Measurements from ENCODE around the gene JADE2. TPM values are rescaled to one million over a fixed set of nuclear protein-coding genes. Genes with fewer than 3 reads are reported as not detected.

Gene JADE2
- total RNA-seq, 1 donor from 2014 or later = 70.9 TPM

DNA sequence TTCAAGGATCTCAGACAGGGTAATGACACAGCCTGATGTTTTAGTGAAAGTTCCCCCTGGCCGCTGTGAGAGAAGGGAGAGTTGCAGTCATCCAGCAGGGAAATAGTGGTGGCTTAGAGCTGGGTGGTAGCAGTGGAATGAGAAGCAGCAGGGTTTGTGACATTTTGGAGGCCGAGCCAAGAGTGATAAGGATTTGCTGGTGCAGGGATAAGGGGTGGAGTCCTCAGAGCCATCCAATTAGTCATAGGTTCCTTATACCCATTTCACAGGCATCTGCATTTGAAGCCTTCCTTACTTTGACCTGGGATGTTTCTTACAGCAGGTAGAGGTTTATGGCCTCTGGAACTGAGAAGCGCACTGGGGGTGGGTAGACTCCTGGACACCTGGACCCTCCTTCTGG lies 12.8 kb downstream of the JADE2 start:
- peaks cover 54 to 67% of the 10 kb centered on the region in 2 donors for H3K36me3 ChIP-seq
- TF ChIP-seq, protein P1, sequence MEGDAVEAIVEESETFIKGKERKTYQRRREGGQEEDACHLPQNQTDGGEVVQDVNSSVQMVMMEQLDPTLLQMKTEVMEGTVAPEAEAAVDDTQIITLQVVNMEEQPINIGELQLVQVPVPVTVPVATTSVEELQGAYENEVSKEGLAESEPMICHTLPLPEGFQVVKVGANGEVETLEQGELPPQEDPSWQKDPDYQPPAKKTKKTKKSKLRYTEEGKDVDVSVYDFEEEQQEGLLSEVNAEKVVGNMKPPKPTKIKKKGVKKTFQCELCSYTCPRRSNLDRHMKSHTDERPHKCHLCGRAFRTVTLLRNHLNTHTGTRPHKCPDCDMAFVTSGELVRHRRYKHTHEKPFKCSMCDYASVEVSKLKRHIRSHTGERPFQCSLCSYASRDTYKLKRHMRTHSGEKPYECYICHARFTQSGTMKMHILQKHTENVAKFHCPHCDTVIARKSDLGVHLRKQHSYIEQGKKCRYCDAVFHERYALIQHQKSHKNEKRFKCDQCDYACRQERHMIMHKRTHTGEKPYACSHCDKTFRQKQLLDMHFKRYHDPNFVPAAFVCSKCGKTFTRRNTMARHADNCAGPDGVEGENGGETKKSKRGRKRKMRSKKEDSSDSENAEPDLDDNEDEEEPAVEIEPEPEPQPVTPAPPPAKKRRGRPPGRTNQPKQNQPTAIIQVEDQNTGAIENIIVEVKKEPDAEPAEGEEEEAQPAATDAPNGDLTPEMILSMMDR (IDR thresholded peaks at IDR 0.05) = no peak
- no peak overlapping the region for H3K27ac ChIP-seq
- H3K4me1 ChIP-seq = peaks cover 0 to 12% of the 10 kb centered on the region in 2 donors
- DNase-seq (ENCODE audit: low spot score in 2 of 2) = no peak
- intact Hi-C loops (cut with DNase I) = no loop called here
- no peaks in the 10 kb centered on the region for H3K9me3 ChIP-seq
- H3K4me3 ChIP-seq = no peak overlapping the region
- H3K27me3 ChIP-seq = no peaks in the 10 kb centered on the region

DNA sequence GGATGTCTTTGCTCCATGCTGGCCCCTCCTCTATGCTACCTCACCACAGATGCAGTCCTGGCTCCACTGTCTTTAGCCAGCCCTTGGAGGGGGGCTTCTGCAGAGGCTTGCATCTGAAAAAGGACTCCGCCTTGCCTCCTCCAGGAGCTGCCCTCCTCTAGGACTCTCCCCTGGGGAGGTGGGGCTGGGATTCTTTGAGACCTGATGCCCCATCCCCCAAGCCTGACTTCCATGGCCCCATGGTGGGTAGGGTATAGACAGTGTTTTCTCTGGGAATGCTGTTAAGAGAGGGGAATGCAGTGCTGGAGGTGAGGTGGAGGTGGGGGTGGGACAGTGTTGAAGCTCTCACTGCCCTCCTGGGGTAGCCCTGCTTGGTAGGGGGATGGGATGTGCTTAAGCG lies 14.3 kb downstream of the JADE2 start:
- H3K36me3 ChIP-seq = peaks cover 54 to 67% of the 10 kb centered on the region in 2 donors
- H3K9me3 ChIP-seq = no peaks in the 10 kb centered on the region
- peaks cover 3 to 12% of the 10 kb centered on the region in 2 donors for H3K4me1 ChIP-seq
- intact Hi-C loops (cut with DNase I) = no loop called here
- no peak overlapping the region for H3K4me3 ChIP-seq
- TF ChIP-seq, protein P1 (IDR thresholded peaks at IDR 0.05) = no peak
- no peak for DNase-seq (ENCODE audit: low spot score in 2 of 2)
- no peak overlapping the region for H3K27ac ChIP-seq
- H3K27me3 ChIP-seq = no peaks in the 10 kb centered on the region

DNA sequence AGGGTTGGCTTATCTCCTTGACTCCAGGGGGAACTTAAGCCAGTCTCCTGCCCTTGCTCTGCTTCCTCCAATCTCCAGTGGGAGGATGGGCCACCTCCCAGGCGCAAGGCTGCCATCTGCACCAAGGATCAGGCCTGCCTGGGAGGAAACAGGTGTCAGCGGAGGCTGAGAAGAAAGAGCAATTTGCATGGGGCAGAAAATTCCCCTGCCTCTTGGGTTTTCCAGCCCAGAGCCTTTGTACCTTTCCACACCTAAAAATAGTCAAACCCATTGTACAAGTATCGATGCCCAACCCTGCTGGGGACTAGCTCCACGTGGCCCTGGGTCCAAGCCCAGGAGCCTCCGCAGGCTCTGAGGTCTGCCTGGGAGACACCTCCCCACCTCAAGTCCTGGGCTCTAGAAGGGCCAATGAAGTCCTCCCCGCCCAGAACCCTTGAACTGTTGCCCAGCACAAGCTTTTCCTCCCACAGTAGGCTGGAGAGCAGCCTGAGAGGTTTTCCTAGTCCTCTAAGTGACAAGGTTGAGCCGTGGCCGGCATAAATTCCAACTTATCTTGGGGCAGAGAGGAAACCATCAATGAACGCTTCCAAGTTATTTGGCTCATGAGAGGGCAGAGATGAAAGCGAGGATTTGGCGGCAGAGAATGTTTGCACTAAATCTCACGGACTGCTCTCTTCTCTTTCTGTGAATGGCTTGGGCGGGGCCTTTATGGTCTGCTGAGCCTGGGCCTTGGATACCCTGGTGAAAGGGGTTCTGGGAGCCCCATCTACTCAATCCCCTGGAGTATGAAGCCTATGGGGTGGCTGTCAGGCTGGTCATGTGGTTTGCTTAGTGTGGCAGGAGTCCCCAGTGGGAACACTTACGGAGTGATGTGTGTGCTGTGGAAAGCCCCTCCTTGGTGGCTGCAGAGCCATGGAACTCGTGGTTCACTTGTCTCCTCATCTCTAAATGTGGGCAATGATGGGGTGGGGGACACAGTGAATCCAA lies 15.6 kb downstream of the JADE2 start:
- Histone ChIP-seq H3K4me3 (no peak overlapping the region), H3K9me3 (no peaks in the 10 kb centered on the region), H3K27ac (no peak overlapping the region), H3K36me3 (peaks cover 52 to 62% of the 10 kb centered on the region in 2 donors), H3K4me1 (peaks cover 10 to 22% of the 10 kb centered on the region in 2 donors), H3K27me3 (no peaks in the 10 kb centered on the region)
- DNase-seq (ENCODE audit: low spot score in 2 of 2) = no peak
- TF ChIP-seq, protein P1 (IDR thresholded peaks at IDR 0.05) = no peak
- intact Hi-C loops (cut with DNase I) = no loop called here

DNA sequence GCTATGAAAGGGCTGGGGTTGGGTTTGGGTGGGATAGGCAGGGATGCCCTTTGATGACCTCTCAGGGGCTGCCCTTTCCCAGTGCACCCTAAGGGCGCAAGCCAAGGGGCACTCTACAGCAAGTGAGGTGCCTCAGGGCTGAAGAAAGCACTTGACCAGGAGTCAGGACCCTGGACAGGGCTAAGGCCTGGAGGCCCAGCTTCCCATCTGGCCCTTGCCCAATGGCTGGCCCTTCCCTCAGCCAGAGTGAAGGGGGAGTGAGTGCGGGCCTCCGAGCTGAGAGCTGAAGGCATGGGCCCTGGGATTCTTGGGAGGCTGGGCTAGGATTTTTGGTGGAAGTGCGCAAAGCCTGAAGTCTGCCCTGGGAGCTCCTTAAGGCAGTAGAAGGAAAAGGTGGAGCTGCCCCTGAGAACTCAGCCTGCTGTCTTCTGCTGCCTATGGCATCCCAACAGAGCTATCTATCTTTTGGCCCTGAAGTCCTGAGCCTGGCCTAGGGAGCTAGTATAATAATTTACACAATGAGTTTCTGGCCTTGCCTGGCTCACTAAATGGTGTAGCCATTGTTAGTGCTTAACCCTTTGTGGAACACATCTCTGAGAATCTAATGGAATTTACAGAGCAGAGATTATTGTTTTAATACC lies 16.4 kb downstream of the JADE2 start:
- Histone ChIP-seq H3K4me1 (peaks cover 12 to 24% of the 10 kb centered on the region in 2 donors), H3K27ac (no peak overlapping the region), H3K36me3 (peaks cover 44 to 54% of the 10 kb centered on the region in 2 donors), H3K9me3 (no peaks in the 10 kb centered on the region), H3K27me3 (no peaks in the 10 kb centered on the region), H3K4me3 (no peak overlapping the region)
- DNase-seq (ENCODE audit: low spot score in 2 of 2) = no peak
- intact Hi-C loops (cut with DNase I) = no loop called here
- TF ChIP-seq, protein P1 (IDR thresholded peaks at IDR 0.05) = no peak

DNA sequence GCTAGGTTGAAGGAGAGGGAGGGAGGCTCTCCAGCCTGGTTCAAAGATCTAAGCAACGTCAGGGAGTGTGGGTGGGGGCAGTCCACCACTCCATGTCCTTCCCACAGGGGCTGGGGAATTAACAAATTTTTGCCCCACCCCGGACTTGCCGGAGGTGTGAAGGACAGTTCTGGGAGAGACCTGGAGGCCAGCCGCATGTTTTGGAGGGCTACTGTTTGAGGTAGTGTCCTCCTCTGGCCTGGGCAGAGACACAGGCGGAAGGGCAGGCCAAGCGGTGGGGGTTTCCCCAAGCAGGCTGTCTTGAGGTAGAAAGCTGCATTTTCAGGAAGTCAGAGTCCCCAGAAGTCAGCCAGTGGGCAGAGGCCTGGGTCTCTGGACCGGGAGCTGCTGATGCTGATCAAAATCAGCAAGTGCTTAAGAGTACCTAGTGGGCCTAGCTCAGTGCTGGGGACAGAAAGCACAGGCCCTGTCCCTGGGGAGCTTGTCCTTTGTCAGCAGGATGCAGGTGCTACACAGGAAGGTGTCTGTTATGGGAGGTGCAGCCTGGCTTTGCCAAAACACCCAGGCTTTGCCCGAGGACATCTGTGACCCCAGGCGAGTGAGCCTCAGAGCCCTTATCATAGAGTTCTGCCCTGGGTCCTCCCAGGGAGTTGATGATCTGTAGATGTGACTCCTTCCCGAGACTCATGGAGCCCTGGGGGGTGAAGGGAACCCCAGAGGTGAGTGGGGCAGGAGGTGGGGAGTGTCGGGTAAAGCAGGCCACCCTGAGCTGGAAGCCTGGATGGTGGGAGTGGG lies 18.5 kb downstream of the JADE2 start:
- Histone ChIP-seq H3K27ac (peak overlapping the region; percentile 81), H3K27me3 (no peaks in the 10 kb centered on the region), H3K4me1 (peaks cover 16 to 45% of the 10 kb centered on the region in 2 donors), H3K9me3 (no peaks in the 10 kb centered on the region), H3K4me3 (no peak overlapping the region), H3K36me3 (peaks cover 26 to 35% of the 10 kb centered on the region in 2 donors)
- TF ChIP-seq, protein P1 (IDR thresholded peaks at IDR 0.05) = no peak
- intact Hi-C loops (cut with DNase I) = no loop called here
- no peak for DNase-seq (ENCODE audit: low spot score in 2 of 2)

Data from ascending aorta (tissue), 2 donors.